ENCODE measurements around the gene ANO3. TPM values are rescaled to one million over a fixed set of nuclear protein-coding genes. Genes with fewer than 3 reads are reported as not detected.

Gene ANO3
- total and polyA plus RNA-seq, 2 donors (not counting 1 experiment from before 2014, with no cell fraction given), result not detected

DNA sequence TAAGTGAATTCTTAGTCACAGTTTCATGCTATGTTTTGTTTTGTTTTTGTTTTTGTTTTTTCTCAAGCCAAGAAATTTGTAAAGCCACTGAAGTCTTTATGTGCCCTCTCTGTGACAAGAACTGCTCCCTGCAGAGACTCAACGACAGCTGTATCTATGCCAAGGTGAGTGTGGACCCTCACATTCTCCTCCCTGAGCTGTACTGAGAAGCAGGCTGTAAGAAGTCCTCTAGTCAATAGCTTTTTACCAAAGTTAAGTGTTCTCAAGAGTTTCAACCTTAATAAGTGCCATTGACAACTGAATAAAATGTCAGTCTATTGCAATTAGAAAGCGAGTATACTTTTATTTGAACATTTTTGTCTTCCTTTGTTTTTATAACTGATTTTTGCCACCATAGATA lies 221.3 kb downstream of the ANO3 start:
- ATAC-seq (ENCODE audit: low read depth), result no peak

DNA sequence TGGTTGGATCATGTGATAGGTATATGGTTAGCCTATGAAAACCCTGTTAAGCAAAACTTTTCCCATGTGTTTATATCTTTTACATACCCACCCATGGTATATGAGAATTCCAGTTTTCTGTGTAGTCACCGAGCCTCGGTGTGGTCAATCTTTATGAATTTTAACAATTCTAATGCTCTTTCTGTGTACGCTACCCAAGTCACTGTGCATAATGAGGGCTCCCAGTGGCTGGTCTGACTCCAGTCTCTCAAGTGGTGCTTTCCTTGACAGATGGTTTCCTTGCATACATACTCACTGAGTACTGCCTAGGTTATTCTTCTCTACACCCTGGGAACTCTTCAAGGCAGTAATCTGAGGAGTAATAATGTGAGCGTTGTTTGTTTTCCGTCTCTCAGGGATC lies 222.5 kb downstream of the ANO3 start:
- Mint-ChIP-seq H3K4me1 (no peaks in the 10 kb centered on the region), H3K9me3 (ENCODE audit: insufficient read depth) (no peaks in the 10 kb centered on the region), H3K4me3 (no peak overlapping the region), H3K27me3 (no peaks in the 10 kb centered on the region), H3K27ac (no peak overlapping the region)
- no peaks in the 10 kb centered on the region for H3K4me1 ChIP-seq (ENCODE audit: control insufficient read depth in 2 of 2, insufficient read depth in 2 of 2, low read length in 2 of 2)
- ChIA-PET CTCF (no interaction called here), POLR2A (no interaction called here)
- 80% methylated on average over 3 of the region's 5 CpGs for WGBS (ENCODE audit: insufficient coverage)
- H3K79me2 ChIP-seq (ENCODE audit: control insufficient read depth, insufficient read depth, low read length), result no peaks in the 10 kb centered on the region
- H2AFZ ChIP-seq (ENCODE audit: insufficient read depth, low read depth, low read length, poor library complexity, severe bottlenecking), result no peak overlapping the region
- H3K27ac ChIP-seq (ENCODE audit: low read length in 2 of 2), result no peak overlapping the region
- no peaks in the 10 kb centered on the region for H3K9me3 ChIP-seq (ENCODE audit: control extremely low read depth in 1 of 3, control insufficient read depth in 2 of 3, insufficient read depth in 1 of 3, low read length in 2 of 3)
- H3K4me3 ChIP-seq (ENCODE audit: control extremely low read depth in 1 of 5, extremely low read depth in 1 of 5, insufficient read depth in 1 of 5, low read depth in 2 of 5, low read length in 4 of 5), result no peak overlapping the region
- intact Hi-C loops (cut with micrococcal nuclease), result no loop called here
- H3K4me2 ChIP-seq (replicated peaks; ENCODE audit: low read depth, low read length, poor library complexity, severe bottlenecking), result no peak overlapping the region
- TF ChIP-seq CTCF (IDR thresholded peaks at IDR 0.05) (no peak), EZH2 (IDR thresholded peaks at IDR 0.05; ENCODE audit: borderline replicate concordance, insufficient read depth, low read depth, low read length, poor library complexity, severe bottlenecking) (no peak)
- no peaks in the 10 kb centered on the region for H3K36me3 ChIP-seq (replicated peaks in 1 of 2; ENCODE audit: control extremely low read depth in 1 of 2, control insufficient read depth in 1 of 2, extremely low read depth in 1 of 2, insufficient read depth in 2 of 2, low read length in 1 of 2)
- H4K20me1 ChIP-seq (ENCODE audit: control insufficient read depth, insufficient read depth, low read length, poor library complexity, severe bottlenecking), result no peaks in the 10 kb centered on the region
- ATAC-seq (ENCODE audit: low read depth) (no peak), DNase-seq (no peak)
- no peak overlapping the region for H3K9ac ChIP-seq (ENCODE audit: low read length)
- no peaks in the 10 kb centered on the region for H3K27me3 ChIP-seq (replicated peaks in 1 of 4; ENCODE audit: control extremely low read depth in 1 of 4, control insufficient read depth in 3 of 4, insufficient read depth in 4 of 4, low read length in 3 of 4)

More for the DNA sequence above, 221.3 kb downstream of the ANO3 start:
- Histone ChIP-seq H3K4me1 (ENCODE audit: control insufficient read depth in 2 of 2, insufficient read depth in 2 of 2, low read length in 2 of 2) (no peaks in the 10 kb centered on the region), H3K27me3 (replicated peaks in 1 of 4; ENCODE audit: control extremely low read depth in 1 of 4, control insufficient read depth in 3 of 4, insufficient read depth in 4 of 4, low read length in 3 of 4) (no peaks in the 10 kb centered on the region), H3K27ac (ENCODE audit: low read length in 2 of 2) (no peak overlapping the region), H4K20me1 (ENCODE audit: control insufficient read depth, insufficient read depth, low read length, poor library complexity, severe bottlenecking) (no peaks in the 10 kb centered on the region), H3K36me3 (replicated peaks in 1 of 2; ENCODE audit: control extremely low read depth in 1 of 2, control insufficient read depth in 1 of 2, extremely low read depth in 1 of 2, insufficient read depth in 2 of 2, low read length in 1 of 2) (no peaks in the 10 kb centered on the region), H3K4me3 (ENCODE audit: control extremely low read depth in 1 of 5, extremely low read depth in 1 of 5, insufficient read depth in 1 of 5, low read depth in 2 of 5, low read length in 4 of 5) (no peak overlapping the region), H3K9ac (ENCODE audit: low read length) (no peak overlapping the region), H3K9me3 (ENCODE audit: control extremely low read depth in 1 of 3, control insufficient read depth in 2 of 3, insufficient read depth in 1 of 3, low read length in 2 of 3) (no peaks in the 10 kb centered on the region), H3K79me2 (ENCODE audit: control insufficient read depth, insufficient read depth, low read length) (no peaks in the 10 kb centered on the region), H2AFZ (ENCODE audit: insufficient read depth, low read depth, low read length, poor library complexity, severe bottlenecking) (no peak overlapping the region), H3K4me2 (replicated peaks; ENCODE audit: low read depth, low read length, poor library complexity, severe bottlenecking) (no peak overlapping the region)
- no peak overlapping the region for H3K27ac Mint-ChIP-seq
- CTCF ChIA-PET, result no interaction called here
- POLR2A ChIA-PET, result no interaction called here
- no peaks in the 10 kb centered on the region for H3K27me3 Mint-ChIP-seq
- H3K4me1 Mint-ChIP-seq, result no peaks in the 10 kb centered on the region
- no peaks in the 10 kb centered on the region for H3K9me3 Mint-ChIP-seq (ENCODE audit: insufficient read depth)
- TF ChIP-seq CTCF (IDR thresholded peaks at IDR 0.05), result no peak
- no peak for TF ChIP-seq EZH2 (IDR thresholded peaks at IDR 0.05; ENCODE audit: borderline replicate concordance, insufficient read depth, low read depth, low read length, poor library complexity, severe bottlenecking)
- intact Hi-C loops (cut with micrococcal nuclease), result no loop called here
- H3K4me3 Mint-ChIP-seq, result no peak overlapping the region
- no peak for DNase-seq
- WGBS (ENCODE audit: insufficient coverage), result 50% methylated on average over 1 of the region's 2 CpGs
